Loucy (cell line): ENCODE data around the gene HK1.

Experiments used
- H2AFZ ChIP-seq: fragments of 200-600 bp; sonication (generic); 2 replicates; pipeline ENCODE4 v1.6.0; 2016; ENCODE audit warnings: antibody characterized with exemption, mild to moderate bottlenecking, low read length, moderate library complexity
- H3F3A ChIP-seq: fragments of 200-600 bp; 2 replicates; pipeline ENCODE4 v1.6.0; 2016; ENCODE audit warnings: antibody characterized with exemption, low read depth, mild to moderate bottlenecking
- H3K27me3 ChIP-seq: fragments of 200-600 bp; sonication (generic); 2 replicates; pipeline ENCODE4 v1.6.1; 2014; ENCODE audit warnings: low read length, mild to moderate bottlenecking; ENCODE audit not compliant: insufficient read depth, poor library complexity, severe bottlenecking
- H3K36me3 ChIP-seq: fragments of 200-600 bp; sonication (generic); 2 replicates; pipeline ENCODE4 v1.6.1; 2016; ENCODE audit warnings: low read length; ENCODE audit not compliant: insufficient read depth
- H3K4me1 ChIP-seq: fragments of 200-600 bp; sonication (generic); 2 replicates; pipeline ENCODE4 v1.5.1; 2014; ENCODE audit warnings: low read length, mild to moderate bottlenecking; ENCODE audit not compliant: insufficient read depth, poor library complexity, severe bottlenecking
- H3K4me2 ChIP-seq: fragments of 200-600 bp; sonication (generic); 2 replicates; pipeline ENCODE4 v1.6.0; 2014; ENCODE audit warnings: antibody characterized with exemption, low read length, low read depth, mild to moderate bottlenecking; ENCODE audit not compliant: poor library complexity, severe bottlenecking
- H3K4me3 ChIP-seq: fragments of 200-600 bp; sonication (generic); 2 replicates; pipeline ENCODE4 v1.5.1; 2014; ENCODE audit warnings: low read length, mild to moderate bottlenecking, mixed read lengths; ENCODE audit not compliant: poor library complexity, severe bottlenecking
- H3K79me2 ChIP-seq: fragments of 200-600 bp; sonication (generic); 2 replicates; pipeline ENCODE4 v1.6.1; 2014; ENCODE audit warnings: low read length; ENCODE audit not compliant: insufficient read depth
- H3K9ac ChIP-seq: fragments of 200-600 bp; sonication (generic); 2 replicates; pipeline ENCODE4 v1.6.0; 2014; ENCODE audit warnings: mild to moderate bottlenecking, low read depth, low read length, moderate library complexity; ENCODE audit not compliant: poor library complexity, severe bottlenecking
- H3K9me2 ChIP-seq: fragments of 200-600 bp; sonication (generic); replicated peaks from 2 replicates; pipeline ENCODE4 v1.6.1; 2016; ENCODE audit warnings: low read depth, low read length, mixed read lengths
- H3K9me3 ChIP-seq: fragments of 200-600 bp; sonication (generic); 2 replicates; pipeline ENCODE4 v1.6.1; 2014; ENCODE audit warnings: mild to moderate bottlenecking, antibody characterized with exemption, low read length, low read depth; ENCODE audit not compliant: insufficient read depth
- H4K20me1 ChIP-seq: fragments of 200-600 bp; sonication (generic); 2 replicates; pipeline ENCODE4 v1.6.0; 2014; ENCODE audit warnings: antibody characterized with exemption, low read length, mild to moderate bottlenecking; ENCODE audit not compliant: insufficient read depth, poor library complexity, severe bottlenecking
- CTCF ChIP-seq: fragments of 200-600 bp; sonication (generic); conservative IDR thresholded peaks from 2 replicates; pipeline ENCODE4 v1.5.1; 2014; ENCODE audit warnings: mild to moderate bottlenecking, antibody characterized with exemption, low read length
- EZH2phosphoT487 ChIP-seq: fragments of 200-600 bp; IDR thresholded peaks from 2 replicates; pipeline ENCODE4 v1.6.1; 2018; ENCODE audit warnings: antibody characterized with exemption, mild to moderate bottlenecking, moderate library complexity, borderline replicate concordance

The HK1 gene

GRCh38 chr10:69388488-69388887, 110.2 kb downstream of the HK1 start:
- H2AFZ ChIP-seq, result no peak overlapping the region
- H3K4me3 ChIP-seq, result no peak overlapping the region
- H3F3A ChIP-seq, result no peaks in the 10 kb centered on the region
- no peaks in the 10 kb centered on the region for H3K27me3 ChIP-seq
- no peak for TF ChIP-seq CTCF
- TF ChIP-seq EZH2phosphoT487, result no peak
- H3K9ac ChIP-seq, result no peak overlapping the region
- H3K9me3 ChIP-seq, result no peaks in the 10 kb centered on the region
- H3K4me1 ChIP-seq, result peaks cover 13% of the 10 kb centered on the region
- no peaks in the 10 kb centered on the region for H3K79me2 ChIP-seq
- H4K20me1 ChIP-seq, result no peaks in the 10 kb centered on the region
- H3K36me3 ChIP-seq, result peaks cover 86% of the 10 kb centered on the region
- H3K9me2 ChIP-seq, result no peaks in the 10 kb centered on the region
- H3K4me2 ChIP-seq, result no peak overlapping the region

- H3K4me3 ChIP-seq, result no peak overlapping the region
- H3K27me3 ChIP-seq, result no peaks in the 10 kb centered on the region
- H3K79me2 ChIP-seq, result no peaks in the 10 kb centered on the region
- H3K4me2 ChIP-seq, result no peak overlapping the region
- H3K9ac ChIP-seq, result no peak overlapping the region
- H3K36me3 ChIP-seq, result peaks cover 86% of the 10 kb centered on the region
- no peak overlapping the region for H2AFZ ChIP-seq
- no peak for TF ChIP-seq EZH2phosphoT487
- TF ChIP-seq CTCF, result no peak
- H3K4me1 ChIP-seq, result peaks cover 13% of the 10 kb centered on the region
- H3K9me2 ChIP-seq, result no peaks in the 10 kb centered on the region
- H3K9me3 ChIP-seq, result no peaks in the 10 kb centered on the region
- no peaks in the 10 kb centered on the region for H4K20me1 ChIP-seq
- no peaks in the 10 kb centered on the region for H3F3A ChIP-seq
These were observed 111.7 kb downstream of the HK1 start for GRCh38 chr10:69389827-69390490.

- Histone ChIP-seq H3K79me2 (no peaks in the 10 kb centered on the region), H2AFZ (no peak overlapping the region), H3K4me3 (no peak overlapping the region), H3K36me3 (peaks cover 81% of the 10 kb centered on the region), H3K27me3 (no peaks in the 10 kb centered on the region), H3K4me1 (peaks cover 13% of the 10 kb centered on the region), H3K9me2 (no peaks in the 10 kb centered on the region), H4K20me1 (no peaks in the 10 kb centered on the region), H3K4me2 (no peak overlapping the region), H3F3A (no peaks in the 10 kb centered on the region), H3K9me3 (no peaks in the 10 kb centered on the region), H3K9ac (no peak overlapping the region)
- TF ChIP-seq CTCF, result no peak
- TF ChIP-seq EZH2phosphoT487, result no peak
These were observed 112.9 kb downstream of the HK1 start for GRCh38 chr10:69391158-69391557.
